GM23338 (cell line): ENCODE results near the gene NUCKS1. TPM values are rescaled to one million over a fixed set of nuclear protein-coding genes. Genes with fewer than 3 reads are reported as not detected.

ENCODE experiments used
- ATAC-seq: fragments of 200-7000 bp; cut with Tn5 transposase; 3 replicates; pipeline ENCODE4 v1.9.1; 2020
- DNase-seq: peaks from one replicate; pipeline ENCODE4 v3.0.0-alpha.2; 2015; ENCODE audit warnings: low spot score
- H2AFZ ChIP-seq: fragments of 200-600 bp; sonication (generic); 2 replicates; pipeline ENCODE4 v1.8.0; 2016; ENCODE audit warnings: antibody characterized with exemption, mild to moderate bottlenecking, moderate library complexity
- H3F3A ChIP-seq: fragments of 200-600 bp; sonication (generic); replicated peaks from 2 replicates; pipeline ENCODE4 v1.8.0; 2017; ENCODE audit warnings: antibody characterized with exemption, mixed run types, low read depth
- H3K27ac ChIP-seq: fragments of 200-600 bp; sonication (generic); 2 replicates; pipeline ENCODE4 v1.6.1; 2016; ENCODE audit warnings: low read depth
- H3K27me3 ChIP-seq: fragments of 200-600 bp; sonication (generic); 2 replicates; pipeline ENCODE4 v1.8.0; 2016; ENCODE audit warnings: mild to moderate bottlenecking, mixed run types, moderate library complexity; ENCODE audit not compliant: insufficient read depth
- H3K36me3 ChIP-seq: fragments of 200-600 bp; sonication (generic); 2 replicates; pipeline ENCODE4 v1.8.0; 2016; ENCODE audit warnings: mild to moderate bottlenecking; ENCODE audit not compliant: insufficient read depth
- H3K4me1 ChIP-seq: fragments of 200-600 bp; sonication (generic); 2 replicates; pipeline ENCODE4 v1.8.0; 2016; ENCODE audit warnings: mild to moderate bottlenecking, moderate library complexity; ENCODE audit not compliant: insufficient read depth
- H3K4me2 ChIP-seq: fragments of 200-600 bp; sonication (generic); 2 replicates; pipeline ENCODE4 v1.7.1; 2017; ENCODE audit warnings: mixed run types
- H3K4me3 ChIP-seq: fragments of 200-600 bp; sonication (generic); 2 replicates; pipeline ENCODE4 v1.6.1; 2016; ENCODE audit warnings: mixed run types
- H3K79me2 ChIP-seq: fragments of 200-600 bp; sonication (generic); replicated peaks from 2 replicates; pipeline ENCODE4 v1.8.0; 2017; ENCODE audit warnings: mild to moderate bottlenecking; ENCODE audit not compliant: insufficient read depth
- H3K9me2 ChIP-seq: fragments of 200-600 bp; sonication (generic); 2 replicates; pipeline ENCODE4 v1.8.0; 2017; ENCODE audit not compliant: insufficient read depth
- H4K20me1 ChIP-seq: fragments of 200-600 bp; sonication (generic); replicated peaks from 2 replicates; pipeline ENCODE4 v1.8.0; 2017; ENCODE audit warnings: mild to moderate bottlenecking; ENCODE audit not compliant: insufficient read depth
- H3K27ac Mint-ChIP-seq: 2 replicates; pipeline ENCODE4 v1.8.0; 2020; ENCODE audit warnings: inconsistent platforms, mild to moderate bottlenecking, moderate library complexity, mixed read lengths
- H3K27me3 Mint-ChIP-seq: 3 replicates; pipeline ENCODE4 v1.8.0; 2022; ENCODE audit warnings: low read depth, mild to moderate bottlenecking, moderate library complexity, mixed read lengths, inconsistent platforms; ENCODE audit not compliant: insufficient read depth, poor library complexity
- H3K36me3 Mint-ChIP-seq: 3 replicates; pipeline ENCODE4 v1.8.0; 2021; ENCODE audit warnings: low read depth, mild to moderate bottlenecking, inconsistent platforms, moderate library complexity, mixed read lengths
- H3K4me1 Mint-ChIP-seq: 3 replicates; pipeline ENCODE4 v1.8.0; 2020; ENCODE audit warnings: mild to moderate bottlenecking, inconsistent platforms, mixed read lengths
- H3K4me3 Mint-ChIP-seq: 3 replicates; pipeline ENCODE4 v1.8.0; 2021; ENCODE audit warnings: moderate library complexity, mild to moderate bottlenecking, inconsistent platforms, mixed read lengths
- H3K9me3 Mint-ChIP-seq: 3 replicates; pipeline ENCODE4 v1.8.0; 2020; ENCODE audit warnings: moderate library complexity, mild to moderate bottlenecking, inconsistent platforms, mixed read lengths
- CTCF ChIP-seq, 2 experiments: fragments of 200-600 bp in 1 of 2; sonication (generic) in 1 of 2; conservative IDR thresholded peaks; 2 replicates each; pipeline versions ENCODE4 v1.5.1 to v1.6.1; 2016 to 2017; ENCODE audit warnings: antibody characterized with exemption in 2 of 2, low read depth in 2 of 2, mild to moderate bottlenecking in 2 of 2, moderate library complexity in 1 of 2
- NANOG ChIP-seq: IDR thresholded peaks from 2 replicates; pipeline ENCODE4 v1.6.1; 2016; ENCODE audit warnings: antibody characterized with exemption, borderline replicate concordance
- POLR2AphosphoS5 ChIP-seq: IDR thresholded peaks from 2 replicates; pipeline ENCODE4 v1.6.1; 2016; ENCODE audit warnings: antibody characterized with exemption, low read depth
- STAT1 ChIP-seq: IDR thresholded peaks from one replicate; pipeline ENCODE4 v1.6.1; 2016; ENCODE audit warnings: antibody characterized with exemption; ENCODE audit not compliant: unreplicated experiment
- ZNF462 ChIP-seq: fragments of 250-450 bp; sonication (Bioruptor Pico); IDR thresholded peaks from 2 replicates; pipeline ENCODE4 v1.5.0; 2020; ENCODE audit warnings: mild to moderate bottlenecking, moderate library complexity
- polyA plus RNA-seq: library from polyadenylated mRNA; unstranded; fragments of >200 nt; fragmentation: Nextera tagmentation; extraction: Ambion mirVana; gene quantifications from 2 replicates; pipeline ENCODE4 v1.2.1, GENCODE V29; 2016
- total RNA-seq: library from RNA; depleted of rRNA; stranded (reverse); fragments of >200 nt; shearing (Covaris generic); gene quantifications from 2 replicates; pipeline ENCODE4 v1.2.3, GENCODE V29; 2014

The NUCKS1 gene
- total and polyA plus RNA-seq, 2 experiments from 2014 or later = 255 to 307 TPM

GRCh38 chr1:205714190-205714905, 35.6 kb downstream of the NUCKS1 start:
- no peak for DNase-seq
- Histone ChIP-seq H3K36me3 (peaks cover 28% of the 10 kb centered on the region; the same call in 1 of the 2 replicates), H2AFZ (no peak overlapping the region), H3K27ac (peak overlapping the region; percentile 57), H3K4me1 (peaks cover 52% of the 10 kb centered on the region), H3F3A (peaks cover 8% of the 10 kb centered on the region), H3K79me2 (no peaks in the 10 kb centered on the region), H3K9me2 (no peaks in the 10 kb centered on the region), H3K4me3 (no peak overlapping the region), H3K27me3 (no peaks in the 10 kb centered on the region), H3K4me2 (no peak overlapping the region), H4K20me1 (peaks cover 7% of the 10 kb centered on the region; the same call in 1 of the 2 replicates)
- peaks cover 40% of the 10 kb centered on the region for H3K36me3 Mint-ChIP-seq
- ATAC-seq = no peak
- peaks cover 5% of the 10 kb centered on the region for H3K27me3 Mint-ChIP-seq
- no peaks in the 10 kb centered on the region for H3K9me3 Mint-ChIP-seq
- peak overlapping the region; percentile 55 for H3K27ac Mint-ChIP-seq
- TF ChIP-seq NANOG (no peak), STAT1 (no peak), POLR2AphosphoS5 (peak; percentile 29; the same call in 1 of the 2 replicates)
- H3K4me1 Mint-ChIP-seq = peaks cover 33% of the 10 kb centered on the region
- no peak overlapping the region for H3K4me3 Mint-ChIP-seq

DNA sequence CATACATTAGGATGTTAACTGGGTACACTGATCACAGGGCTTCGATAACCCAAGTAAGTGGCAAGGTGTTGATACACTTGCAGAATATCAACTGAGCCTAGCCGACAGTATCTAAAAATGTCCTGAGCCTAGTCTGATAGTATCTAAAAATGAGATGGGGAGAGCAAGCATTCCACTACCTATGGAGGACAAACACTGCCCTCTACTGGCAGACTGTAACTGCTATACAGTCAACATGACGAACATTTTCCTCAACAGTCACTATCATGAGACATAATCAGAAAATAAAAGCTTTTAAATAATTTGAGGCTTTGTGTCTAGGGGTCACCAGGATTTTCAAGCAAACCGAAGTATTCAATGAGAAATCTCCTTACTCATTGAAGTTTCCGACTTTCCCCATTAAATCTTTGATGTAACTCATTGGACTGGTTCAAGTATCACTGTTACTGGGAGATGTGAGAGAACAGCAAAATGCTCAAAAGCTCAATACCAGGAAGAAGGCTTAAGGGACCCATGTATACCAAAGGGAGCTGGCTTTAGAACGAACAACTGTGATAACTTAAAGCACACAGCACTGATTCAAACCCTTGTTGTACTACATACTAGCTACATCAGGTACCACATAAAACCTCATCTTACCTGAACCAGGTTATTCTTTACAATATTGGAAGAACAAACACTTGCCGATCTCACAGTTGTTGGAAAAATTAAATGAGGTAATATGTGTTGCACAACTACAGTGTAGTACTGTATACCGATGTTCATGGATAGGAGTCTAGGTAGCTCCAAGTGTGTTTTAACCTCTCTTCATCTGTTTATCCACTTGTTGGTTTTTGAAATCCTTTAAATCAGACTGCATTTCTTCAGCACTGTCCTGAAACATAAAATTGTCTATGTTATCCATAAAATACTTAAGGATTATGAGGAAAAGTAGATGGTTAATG, 38.6 kb downstream of the NUCKS1 start:
- Histone ChIP-seq H3K4me3 (no peak overlapping the region), H3K4me1 (peaks cover 44% of the 10 kb centered on the region), H3K27ac (peak overlapping the region; percentile 72), H3K79me2 (no peaks in the 10 kb centered on the region), H3K27me3 (no peaks in the 10 kb centered on the region), H3K4me2 (no peak overlapping the region), H3K9me2 (no peaks in the 10 kb centered on the region), H4K20me1 (peaks cover 12% of the 10 kb centered on the region; the same call in 1 of the 2 replicates), H2AFZ (no peak overlapping the region), H3K36me3 (peaks cover 8% of the 10 kb centered on the region), H3F3A (peaks cover 8% of the 10 kb centered on the region)
- Mint-ChIP-seq H3K27me3 (peaks cover 5% of the 10 kb centered on the region), H3K36me3 (peaks cover 13% of the 10 kb centered on the region; the same call in 2 of the 3 replicates), H3K4me1 (peaks cover 29% of the 10 kb centered on the region), H3K27ac (0 out of 2 replicates have a peak overlapping the region, but pooled peaks have one; percentile 0), H3K9me3 (no peaks in the 10 kb centered on the region), H3K4me3 (no peak overlapping the region)
- peak; percentile 98 to 99 for TF ChIP-seq CTCF (conservative IDR thresholded peaks at IDR 0.05; ENCODE audit: low read depth in 2 of 2)
- no peak for TF ChIP-seq ZNF462 (CRISPR knock-in tag)
- ATAC-seq (peak; percentile 90), DNase-seq (peak; percentile 95)
